HEK293 (cell line): ENCODE results near the gene TMEM17.

Source experiments
- CTCF ChIA-PET: fragments of 350-600 bp; formaldehyde crosslinking; extraction: SDS; loops from one replicate; lab custom pipeline; 2021; ENCODE audit warnings: antibody characterized with exemption; lab: Yijun Ruan, JAX
- POLR2A ChIA-PET: fragments of 300-600 bp; formaldehyde crosslinking; extraction: SDS; loops from one replicate; lab custom pipeline; 2020; ENCODE audit warnings: antibody characterized with exemption, inconsistent platforms; lab: Yijun Ruan, JAX
- H3K27ac ChIP-seq: fragments of 200-500 bp; sonication (Bioruptor generic); 2 replicates; pipeline ENCODE4 v1.5.1; 2014; ENCODE audit warnings: low read depth, low read length, control low read depth, inconsistent platforms; ENCODE audit errors: extremely low read depth
- H3K36me3 ChIP-seq, 2 experiments: fragments of 200-500 bp in 1 of 2; sonication (Bioruptor generic) in 1 of 2; 1 replicate in 1 of 2; 2 replicates in 1 of 2; pipeline ENCODE4 v1.5.1; 2014 to 2017; ENCODE audit warnings: inconsistent platforms in 2 of 2, low read length in 2 of 2; ENCODE audit not compliant: control insufficient read depth in 2 of 2, insufficient read depth in 1 of 2
- H3K4me1 ChIP-seq: fragments of 200-500 bp; sonication (Bioruptor generic); 2 replicates; pipeline ENCODE4 v1.5.1; 2014; ENCODE audit warnings: mild to moderate bottlenecking, low read length, inconsistent platforms; ENCODE audit not compliant: control insufficient read depth, insufficient read depth
- H3K4me3 ChIP-seq: 2 replicates; pipeline ENCODE4 v1.5.1; 2011; ENCODE audit warnings: low read depth, mild to moderate bottlenecking, control low read depth, low read length, moderate library complexity
- H3K9me3 ChIP-seq: fragments of 200-500 bp; sonication (Bioruptor generic); 2 replicates; pipeline ENCODE4 v1.5.1; 2014; ENCODE audit warnings: low read depth, low read length, inconsistent platforms; ENCODE audit not compliant: control insufficient read depth, insufficient read depth
- KLF9 ChIP-seq: fragments of 450-650 bp; formaldehyde crosslinking; IDR thresholded peaks from 2 replicates; pipeline ENCODE4 v1.5.1; 2016; ENCODE audit warnings: missing biosample characterization, missing genetic modification characterization, low read depth
- SCRT1 ChIP-seq: fragments of 450-650 bp; formaldehyde crosslinking; IDR thresholded peaks from 2 replicates; pipeline ENCODE4 v1.5.1; 2016; ENCODE audit warnings: missing biosample characterization, missing genetic modification characterization, borderline replicate concordance
- ZNF133 ChIP-seq: fragments of 450-650 bp; formaldehyde crosslinking; IDR thresholded peaks from 2 replicates; pipeline ENCODE4 v1.5.1; 2016; ENCODE audit warnings: missing biosample characterization, missing genetic modification characterization
- ZNF335 ChIP-seq: fragments of 450-650 bp; formaldehyde crosslinking; conservative IDR thresholded peaks from 2 replicates; pipeline ENCODE4 v1.5.1; 2016; ENCODE audit warnings: missing biosample characterization, missing genetic modification characterization
- ZNF341 ChIP-seq: fragments of 450-650 bp; formaldehyde crosslinking; IDR thresholded peaks from 2 replicates; pipeline ENCODE4; 2016; ENCODE audit warnings: low read depth, missing biosample characterization, missing genetic modification characterization
- ZNF350 ChIP-seq: fragments of 450-650 bp; formaldehyde crosslinking; IDR thresholded peaks from 2 replicates; pipeline ENCODE4 v1.5.0; 2017; ENCODE audit warnings: missing biosample characterization, mild to moderate bottlenecking, missing genetic modification characterization
- ZNF549 ChIP-seq: fragments of 450-650 bp; IDR thresholded peaks from 2 replicates; pipeline ENCODE4 v1.5.1; 2018; ENCODE audit warnings: missing biosample characterization, missing genetic modification characterization, mild to moderate bottlenecking, inconsistent platforms, moderate library complexity
- ZNF654 ChIP-seq: fragments of 450-650 bp; formaldehyde crosslinking; IDR thresholded peaks from 2 replicates; pipeline ENCODE4 v1.5.1; 2016; ENCODE audit warnings: low read depth, missing biosample characterization, missing genetic modification characterization
- ZNF768 ChIP-seq: fragments of 450-650 bp; formaldehyde crosslinking; IDR thresholded peaks from 2 replicates; pipeline ENCODE4 v1.5.1; 2018; ENCODE audit warnings: missing biosample characterization, mild to moderate bottlenecking, missing genetic modification characterization
- ZSCAN16 ChIP-seq: fragments of 450-650 bp; formaldehyde crosslinking; IDR thresholded peaks from 2 replicates; pipeline ENCODE4 v1.5.1; 2016; ENCODE audit warnings: missing biosample characterization, missing genetic modification characterization
- TF ChIP-seq, protein P1 (sequence below): IDR thresholded peaks from 2 replicates; pipeline ENCODE4 v1.6.1; 2011; ENCODE audit warnings: mild to moderate bottlenecking, low read depth, low read length, borderline replicate concordance
- TF ChIP-seq, protein P2 (sequence below): fragments of 450-650 bp; formaldehyde crosslinking; IDR thresholded peaks from 2 replicates; pipeline ENCODE4 v1.5.1; 2016; ENCODE audit warnings: missing biosample characterization, missing genetic modification characterization
- TF ChIP-seq, protein P3 (sequence below): fragments of 450-650 bp; formaldehyde crosslinking; IDR thresholded peaks from 2 replicates; pipeline ENCODE4 v1.5.1; 2016; ENCODE audit warnings: missing biosample characterization, missing genetic modification characterization, borderline replicate concordance
- TF ChIP-seq, protein P4 (sequence below): fragments of 450-650 bp; formaldehyde crosslinking; IDR thresholded peaks from 2 replicates; pipeline ENCODE4 v1.5.0; 2017; ENCODE audit warnings: missing biosample characterization, missing genetic modification characterization, borderline replicate concordance
- TF ChIP-seq, protein P5 (sequence below): fragments of 450-650 bp; formaldehyde crosslinking; IDR thresholded peaks from 2 replicates; pipeline ENCODE4 v1.5.1; 2016; ENCODE audit warnings: missing biosample characterization, missing genetic modification characterization

The TMEM17 gene

DNA sequence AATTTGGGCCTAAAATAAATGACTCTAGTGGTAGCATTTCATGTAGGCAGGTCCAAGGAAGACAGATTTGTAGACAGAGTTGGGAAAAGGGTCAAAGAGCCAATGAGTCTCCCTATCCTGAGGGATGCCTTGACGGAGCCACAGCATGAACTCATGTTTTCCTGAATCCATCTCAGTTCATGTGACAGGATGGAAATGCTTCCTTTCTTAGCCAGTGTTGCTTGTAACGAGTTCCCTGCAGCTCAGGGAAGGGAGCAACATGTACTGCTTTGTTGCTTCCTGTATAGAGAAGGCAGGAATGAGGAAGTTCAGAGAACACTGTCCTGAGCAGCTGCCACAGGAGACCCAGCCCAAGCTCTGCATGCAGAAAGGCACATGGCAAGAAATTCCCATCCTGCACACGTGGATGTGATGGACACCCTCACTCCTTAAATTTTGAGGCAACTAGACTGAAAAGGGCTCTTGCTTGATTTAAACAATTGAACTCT lies 27.9 kb downstream of the TMEM17 start:
- Histone ChIP-seq H3K9me3 (no peaks in the 10 kb centered on the region), H3K36me3 (no peaks in the 10 kb centered on the region), H3K4me1 (no peaks in the 10 kb centered on the region), H3K4me3 (no peak overlapping the region)
- TF ChIP-seq ZNF133 (tag by site-specific recombination) (no peak), KLF9 (no peak), SCRT1 (no peak), ZNF768 (no peak), ZNF350 (tag by site-specific recombination) (no peak), ZNF549 (tag by site-specific recombination) (no peak), ZNF335 (tag by site-specific recombination) (no peak), ZNF654 (tag by site-specific recombination) (no peak), ZSCAN16 (tag by site-specific recombination) (no peak), ZNF341 (no peak)
- TF ChIP-seq, protein P1, sequence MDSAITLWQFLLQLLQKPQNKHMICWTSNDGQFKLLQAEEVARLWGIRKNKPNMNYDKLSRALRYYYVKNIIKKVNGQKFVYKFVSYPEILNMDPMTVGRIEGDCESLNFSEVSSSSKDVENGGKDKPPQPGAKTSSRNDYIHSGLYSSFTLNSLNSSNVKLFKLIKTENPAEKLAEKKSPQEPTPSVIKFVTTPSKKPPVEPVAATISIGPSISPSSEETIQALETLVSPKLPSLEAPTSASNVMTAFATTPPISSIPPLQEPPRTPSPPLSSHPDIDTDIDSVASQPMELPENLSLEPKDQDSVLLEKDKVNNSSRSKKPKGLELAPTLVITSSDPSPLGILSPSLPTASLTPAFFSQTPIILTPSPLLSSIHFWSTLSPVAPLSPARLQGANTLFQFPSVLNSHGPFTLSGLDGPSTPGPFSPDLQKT, result no peak
- TF ChIP-seq, protein P2, sequence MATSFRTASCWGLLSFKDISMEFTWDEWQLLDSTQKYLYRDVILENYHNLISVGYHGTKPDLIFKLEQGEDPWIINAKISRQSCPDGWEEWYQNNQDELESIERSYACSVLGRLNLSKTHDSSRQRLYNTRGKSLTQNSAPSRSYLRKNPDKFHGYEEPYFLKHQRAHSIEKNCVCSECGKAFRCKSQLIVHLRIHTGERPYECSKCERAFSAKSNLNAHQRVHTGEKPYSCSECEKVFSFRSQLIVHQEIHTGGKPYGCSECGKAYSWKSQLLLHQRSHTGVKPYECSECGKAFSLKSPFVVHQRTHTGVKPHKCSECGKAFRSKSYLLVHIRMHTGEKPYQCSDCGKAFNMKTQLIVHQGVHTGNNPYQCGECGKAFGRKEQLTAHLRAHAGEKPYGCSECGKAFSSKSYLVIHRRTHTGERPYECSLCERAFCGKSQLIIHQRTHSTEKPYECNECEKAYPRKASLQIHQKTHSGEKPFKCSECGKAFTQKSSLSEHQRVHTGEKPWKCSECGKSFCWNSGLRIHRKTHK (tag by site-specific recombination), result no peak
- TF ChIP-seq, protein P3, sequence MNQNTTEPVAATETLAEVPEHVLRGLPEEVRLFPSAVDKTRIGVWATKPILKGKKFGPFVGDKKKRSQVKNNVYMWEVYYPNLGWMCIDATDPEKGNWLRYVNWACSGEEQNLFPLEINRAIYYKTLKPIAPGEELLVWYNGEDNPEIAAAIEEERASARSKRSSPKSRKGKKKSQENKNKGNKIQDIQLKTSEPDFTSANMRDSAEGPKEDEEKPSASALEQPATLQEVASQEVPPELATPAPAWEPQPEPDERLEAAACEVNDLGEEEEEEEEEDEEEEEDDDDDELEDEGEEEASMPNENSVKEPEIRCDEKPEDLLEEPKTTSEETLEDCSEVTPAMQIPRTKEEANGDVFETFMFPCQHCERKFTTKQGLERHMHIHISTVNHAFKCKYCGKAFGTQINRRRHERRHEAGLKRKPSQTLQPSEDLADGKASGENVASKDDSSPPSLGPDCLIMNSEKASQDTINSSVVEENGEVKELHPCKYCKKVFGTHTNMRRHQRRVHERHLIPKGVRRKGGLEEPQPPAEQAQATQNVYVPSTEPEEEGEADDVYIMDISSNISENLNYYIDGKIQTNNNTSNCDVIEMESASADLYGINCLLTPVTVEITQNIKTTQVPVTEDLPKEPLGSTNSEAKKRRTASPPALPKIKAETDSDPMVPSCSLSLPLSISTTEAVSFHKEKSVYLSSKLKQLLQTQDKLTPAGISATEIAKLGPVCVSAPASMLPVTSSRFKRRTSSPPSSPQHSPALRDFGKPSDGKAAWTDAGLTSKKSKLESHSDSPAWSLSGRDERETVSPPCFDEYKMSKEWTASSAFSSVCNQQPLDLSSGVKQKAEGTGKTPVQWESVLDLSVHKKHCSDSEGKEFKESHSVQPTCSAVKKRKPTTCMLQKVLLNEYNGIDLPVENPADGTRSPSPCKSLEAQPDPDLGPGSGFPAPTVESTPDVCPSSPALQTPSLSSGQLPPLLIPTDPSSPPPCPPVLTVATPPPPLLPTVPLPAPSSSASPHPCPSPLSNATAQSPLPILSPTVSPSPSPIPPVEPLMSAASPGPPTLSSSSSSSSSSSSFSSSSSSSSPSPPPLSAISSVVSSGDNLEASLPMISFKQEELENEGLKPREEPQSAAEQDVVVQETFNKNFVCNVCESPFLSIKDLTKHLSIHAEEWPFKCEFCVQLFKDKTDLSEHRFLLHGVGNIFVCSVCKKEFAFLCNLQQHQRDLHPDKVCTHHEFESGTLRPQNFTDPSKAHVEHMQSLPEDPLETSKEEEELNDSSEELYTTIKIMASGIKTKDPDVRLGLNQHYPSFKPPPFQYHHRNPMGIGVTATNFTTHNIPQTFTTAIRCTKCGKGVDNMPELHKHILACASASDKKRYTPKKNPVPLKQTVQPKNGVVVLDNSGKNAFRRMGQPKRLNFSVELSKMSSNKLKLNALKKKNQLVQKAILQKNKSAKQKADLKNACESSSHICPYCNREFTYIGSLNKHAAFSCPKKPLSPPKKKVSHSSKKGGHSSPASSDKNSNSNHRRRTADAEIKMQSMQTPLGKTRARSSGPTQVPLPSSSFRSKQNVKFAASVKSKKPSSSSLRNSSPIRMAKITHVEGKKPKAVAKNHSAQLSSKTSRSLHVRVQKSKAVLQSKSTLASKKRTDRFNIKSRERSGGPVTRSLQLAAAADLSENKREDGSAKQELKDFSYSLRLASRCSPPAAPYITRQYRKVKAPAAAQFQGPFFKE (tag by site-specific recombination), result no peak
- TF ChIP-seq, protein P4, sequence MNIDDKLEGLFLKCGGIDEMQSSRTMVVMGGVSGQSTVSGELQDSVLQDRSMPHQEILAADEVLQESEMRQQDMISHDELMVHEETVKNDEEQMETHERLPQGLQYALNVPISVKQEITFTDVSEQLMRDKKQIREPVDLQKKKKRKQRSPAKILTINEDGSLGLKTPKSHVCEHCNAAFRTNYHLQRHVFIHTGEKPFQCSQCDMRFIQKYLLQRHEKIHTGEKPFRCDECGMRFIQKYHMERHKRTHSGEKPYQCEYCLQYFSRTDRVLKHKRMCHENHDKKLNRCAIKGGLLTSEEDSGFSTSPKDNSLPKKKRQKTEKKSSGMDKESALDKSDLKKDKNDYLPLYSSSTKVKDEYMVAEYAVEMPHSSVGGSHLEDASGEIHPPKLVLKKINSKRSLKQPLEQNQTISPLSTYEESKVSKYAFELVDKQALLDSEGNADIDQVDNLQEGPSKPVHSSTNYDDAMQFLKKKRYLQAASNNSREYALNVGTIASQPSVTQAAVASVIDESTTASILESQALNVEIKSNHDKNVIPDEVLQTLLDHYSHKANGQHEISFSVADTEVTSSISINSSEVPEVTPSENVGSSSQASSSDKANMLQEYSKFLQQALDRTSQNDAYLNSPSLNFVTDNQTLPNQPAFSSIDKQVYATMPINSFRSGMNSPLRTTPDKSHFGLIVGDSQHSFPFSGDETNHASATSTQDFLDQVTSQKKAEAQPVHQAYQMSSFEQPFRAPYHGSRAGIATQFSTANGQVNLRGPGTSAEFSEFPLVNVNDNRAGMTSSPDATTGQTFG, result no peak
- TF ChIP-seq, protein P5, sequence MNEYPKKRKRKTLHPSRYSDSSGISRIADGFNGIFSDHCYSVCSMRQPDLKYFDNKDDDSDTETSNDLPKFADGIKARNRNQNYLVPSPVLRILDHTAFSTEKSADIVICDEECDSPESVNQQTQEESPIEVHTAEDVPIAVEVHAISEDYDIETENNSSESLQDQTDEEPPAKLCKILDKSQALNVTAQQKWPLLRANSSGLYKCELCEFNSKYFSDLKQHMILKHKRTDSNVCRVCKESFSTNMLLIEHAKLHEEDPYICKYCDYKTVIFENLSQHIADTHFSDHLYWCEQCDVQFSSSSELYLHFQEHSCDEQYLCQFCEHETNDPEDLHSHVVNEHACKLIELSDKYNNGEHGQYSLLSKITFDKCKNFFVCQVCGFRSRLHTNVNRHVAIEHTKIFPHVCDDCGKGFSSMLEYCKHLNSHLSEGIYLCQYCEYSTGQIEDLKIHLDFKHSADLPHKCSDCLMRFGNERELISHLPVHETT (tag by site-specific recombination), result no peak
- TF ChIP-seq, all 188 proteins: peak for 0
- CTCF ChIA-PET, result interaction anchor here (0.8 kb wide), 1 partner anchor 83 kb away, joined by 3 read pairs; no protein-coding TSS in a partner anchor
- POLR2A ChIA-PET, result interaction anchor here (1.9 kb wide), 1 partner anchor 28 kb away, joined by 6 read pairs; the partner anchor contains the start of gene TMEM17
- H3K27ac ChIP-seq, result no peak overlapping the region
